K562 (cell line): ENCODE data around the gene CLTA.

Experiments used
- BRF1 ChIP-seq: IDR thresholded peaks from 3 replicates; pipeline ENCODE4 v1.6.1; 2011; ENCODE audit warnings: borderline replicate concordance, mild to moderate bottlenecking; ENCODE audit not compliant: insufficient read length; ENCODE audit errors: extremely low read depth
- HMG20B ChIP-seq: fragments of 250-450 bp; sonication (Bioruptor Pico); IDR thresholded peaks from 2 replicates; pipeline ENCODE4 v1.5.0; 2021; ENCODE audit warnings: mild to moderate bottlenecking
- JUN ChIP-seq, 2 experiments: sonication (generic) in 1 of 2; formaldehyde crosslinking in 1 of 2; IDR thresholded peaks; 2 replicates each; pipeline versions ENCODE4 v1.6.1 to v1.8.0; 2012 to 2022; ENCODE audit warnings: borderline replicate concordance in 2 of 2, mild to moderate bottlenecking in 2 of 2, improper control_type of control experiment in 1 of 2, low read depth in 1 of 2, low read length in 1 of 2, missing genetic modification reagents in 1 of 2
- POLR2A ChIP-seq: fragments of 450-650 bp; conservative IDR thresholded peaks from 2 replicates; pipeline ENCODE4 v1.6.1; 2016
- POLR2AphosphoS5 ChIP-seq: IDR thresholded peaks from 2 replicates; pipeline ENCODE4 v1.6.1; 2011; ENCODE audit warnings: mild to moderate bottlenecking, low read depth, low read length, moderate library complexity; ENCODE audit not compliant: control insufficient read depth, insufficient read depth
- TAF1 ChIP-seq: IDR thresholded peaks from 2 replicates; pipeline ENCODE4 v1.6.1; 2011; ENCODE audit warnings: mild to moderate bottlenecking, low read length, moderate library complexity; ENCODE audit not compliant: insufficient read depth, control insufficient read depth, severe bottlenecking; ENCODE audit errors: extremely low read depth
- ZFX ChIP-seq: sonication (generic); formaldehyde crosslinking; IDR thresholded peaks from 2 replicates; pipeline ENCODE4 v1.8.0; 2022; ENCODE audit warnings: mild to moderate bottlenecking, missing genetic modification reagents, moderate library complexity
- ZNF431 ChIP-seq: sonication (generic); formaldehyde crosslinking; IDR thresholded peaks from 2 replicates; pipeline ENCODE4 v1.8.0; 2022; ENCODE audit warnings: mild to moderate bottlenecking, missing genetic modification reagents
- TF ChIP-seq, protein P1 (sequence below), 3 experiments: IDR thresholded peaks in 2 of 3; conservative IDR thresholded peaks in 1 of 3; 2 replicates each; pipeline ENCODE4 v1.5.1; 2011 to 2012; ENCODE audit warnings: low read length in 3 of 3, mild to moderate bottlenecking in 3 of 3, control low read depth in 2 of 3, improper control_type of control experiment in 1 of 3, inconsistent platforms in 1 of 3, low read depth in 1 of 3, mixed read lengths in 1 of 3, moderate library complexity in 1 of 3; ENCODE audit not compliant: insufficient read depth in 2 of 3
- TF ChIP-seq, protein P2 (sequence below): fragments of 250-450 bp; sonication (Bioruptor Pico); IDR thresholded peaks from 2 replicates; pipeline ENCODE4 v1.5.0; 2021
- TF ChIP-seq, protein P3 (sequence below): fragments of 250-450 bp; sonication (Bioruptor Pico); IDR thresholded peaks from 2 replicates; pipeline ENCODE4 v1.5.0; 2020; ENCODE audit warnings: mild to moderate bottlenecking

DNA sequence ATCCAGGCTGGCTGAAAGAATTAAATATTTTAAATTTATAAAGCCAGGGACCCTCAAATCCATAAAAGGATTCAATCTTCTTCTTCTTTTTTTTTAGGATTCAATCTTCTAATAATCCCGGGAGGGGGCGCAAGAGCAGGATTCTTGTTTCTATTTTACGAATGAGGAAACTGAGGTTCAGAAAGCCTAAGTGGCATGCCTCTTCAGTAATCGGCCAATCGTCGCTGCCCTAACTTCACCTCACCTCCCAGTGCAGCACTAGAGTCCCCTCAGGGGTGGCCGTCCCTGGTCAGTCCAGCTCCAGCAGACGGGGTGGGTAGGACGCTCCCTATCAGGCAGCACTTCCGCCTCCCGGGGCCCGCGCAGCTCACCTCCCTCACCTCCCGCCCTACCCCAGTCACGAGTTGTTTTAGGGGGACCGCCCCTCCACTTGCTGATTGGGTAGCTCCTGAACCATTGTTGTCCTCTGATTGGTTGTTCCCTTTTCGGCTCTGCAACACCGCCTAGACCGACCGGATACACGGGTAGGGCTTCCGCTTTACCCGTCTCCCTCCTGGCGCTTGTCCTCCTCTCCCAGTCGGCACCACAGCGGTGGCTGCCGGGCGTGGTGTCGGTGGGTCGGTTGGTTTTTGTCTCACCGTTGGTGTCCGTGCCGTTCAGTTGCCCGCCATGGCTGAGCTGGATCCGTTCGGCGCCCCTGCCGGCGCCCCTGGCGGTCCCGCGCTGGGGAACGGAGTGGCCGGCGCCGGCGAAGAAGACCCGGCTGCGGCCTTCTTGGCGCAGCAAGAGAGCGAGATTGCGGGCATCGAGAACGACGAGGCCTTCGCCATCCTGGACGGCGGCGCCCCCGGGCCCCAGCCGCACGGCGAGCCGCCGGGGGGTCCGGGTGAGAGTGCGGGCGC, at the start of gene CLTA:
- TF ChIP-seq, protein P1, sequence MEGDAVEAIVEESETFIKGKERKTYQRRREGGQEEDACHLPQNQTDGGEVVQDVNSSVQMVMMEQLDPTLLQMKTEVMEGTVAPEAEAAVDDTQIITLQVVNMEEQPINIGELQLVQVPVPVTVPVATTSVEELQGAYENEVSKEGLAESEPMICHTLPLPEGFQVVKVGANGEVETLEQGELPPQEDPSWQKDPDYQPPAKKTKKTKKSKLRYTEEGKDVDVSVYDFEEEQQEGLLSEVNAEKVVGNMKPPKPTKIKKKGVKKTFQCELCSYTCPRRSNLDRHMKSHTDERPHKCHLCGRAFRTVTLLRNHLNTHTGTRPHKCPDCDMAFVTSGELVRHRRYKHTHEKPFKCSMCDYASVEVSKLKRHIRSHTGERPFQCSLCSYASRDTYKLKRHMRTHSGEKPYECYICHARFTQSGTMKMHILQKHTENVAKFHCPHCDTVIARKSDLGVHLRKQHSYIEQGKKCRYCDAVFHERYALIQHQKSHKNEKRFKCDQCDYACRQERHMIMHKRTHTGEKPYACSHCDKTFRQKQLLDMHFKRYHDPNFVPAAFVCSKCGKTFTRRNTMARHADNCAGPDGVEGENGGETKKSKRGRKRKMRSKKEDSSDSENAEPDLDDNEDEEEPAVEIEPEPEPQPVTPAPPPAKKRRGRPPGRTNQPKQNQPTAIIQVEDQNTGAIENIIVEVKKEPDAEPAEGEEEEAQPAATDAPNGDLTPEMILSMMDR (IDR thresholded peaks at IDR 0.05 in 2 of 3, conservative IDR thresholded peaks at IDR 0.05 in 1 of 3; ENCODE audit: insufficient read depth in 2 of 3, low read depth in 1 of 3, low read length in 3 of 3): peak; percentile 31 to 50 (median 49)
- TF ChIP-seq ZFX (CRISPR knock-in tag) (peak; percentile 72), POLR2AphosphoS5 (peak; percentile 74), BRF1 (no peak), HMG20B (CRISPR knock-in tag) (no peak), ZNF431 (CRISPR knock-in tag) (no peak), TAF1 (peak; percentile 88), POLR2A (peak; percentile 97), JUN (IDR thresholded peaks at IDR 0.05; ENCODE audit: borderline replicate concordance, low read depth, low read length) (no peak), JUN (CRISPR knock-in tag; IDR thresholded peaks at IDR 0.05; ENCODE audit: borderline replicate concordance) (no peak)
- TF ChIP-seq, protein P2, sequence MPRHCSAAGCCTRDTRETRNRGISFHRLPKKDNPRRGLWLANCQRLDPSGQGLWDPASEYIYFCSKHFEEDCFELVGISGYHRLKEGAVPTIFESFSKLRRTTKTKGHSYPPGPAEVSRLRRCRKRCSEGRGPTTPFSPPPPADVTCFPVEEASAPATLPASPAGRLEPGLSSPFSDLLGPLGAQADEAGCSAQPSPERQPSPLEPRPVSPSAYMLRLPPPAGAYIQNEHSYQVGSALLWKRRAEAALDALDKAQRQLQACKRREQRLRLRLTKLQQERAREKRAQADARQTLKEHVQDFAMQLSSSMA (CRISPR knock-in tag): no peak
- TF ChIP-seq, protein P3, sequence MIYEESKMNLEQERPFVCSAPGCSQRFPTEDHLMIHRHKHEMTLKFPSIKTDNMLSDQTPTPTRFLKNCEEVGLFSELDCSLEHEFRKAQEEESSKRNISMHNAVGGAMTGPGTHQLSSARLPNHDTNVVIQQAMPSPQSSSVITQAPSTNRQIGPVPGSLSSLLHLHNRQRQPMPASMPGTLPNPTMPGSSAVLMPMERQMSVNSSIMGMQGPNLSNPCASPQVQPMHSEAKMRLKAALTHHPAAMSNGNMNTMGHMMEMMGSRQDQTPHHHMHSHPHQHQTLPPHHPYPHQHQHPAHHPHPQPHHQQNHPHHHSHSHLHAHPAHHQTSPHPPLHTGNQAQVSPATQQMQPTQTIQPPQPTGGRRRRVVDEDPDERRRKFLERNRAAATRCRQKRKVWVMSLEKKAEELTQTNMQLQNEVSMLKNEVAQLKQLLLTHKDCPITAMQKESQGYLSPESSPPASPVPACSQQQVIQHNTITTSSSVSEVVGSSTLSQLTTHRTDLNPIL: no peak
